ENCODE measurements around the gene TDO2. TPM values are rescaled to one million over a fixed set of nuclear protein-coding genes. Genes with fewer than 3 reads are reported as not detected.

The TDO2 gene
- total and polyA plus RNA-seq, 2 of the 4 experiments (the other 2 are of a cell fraction) = 0.09 to 0.18 TPM

GRCh38 chr4:155966731-155967395 is 63.4 kb downstream of the TDO2 start:
- POLR2A ChIA-PET (ENCODE audit: unreplicated experiment) = no interaction called here
- peak overlapping the region; percentile 26; the same call in 1 of the 2 replicates for H3K56ac ChIP-seq (ENCODE audit: extremely low read depth, insufficient read depth, low read length)
- peak overlapping the region; percentile 76; the same call in 1 of the 2 replicates for H4K91ac ChIP-seq (ENCODE audit: insufficient read depth, low read depth, low read length)
- H3K18ac ChIP-seq (ENCODE audit: low read depth, low read length) = peak overlapping the region; percentile 80
- H3K9ac ChIP-seq (ENCODE audit: low read depth, low read length) = no peak overlapping the region
- H3K14ac ChIP-seq (replicated peaks; ENCODE audit: low read depth, low read length) = 0 out of 2 replicates have a peak overlapping the region, but pooled peaks have one; percentile 48
- no peak overlapping the region for H3K23ac ChIP-seq (ENCODE audit: low read depth, low read length)
- no peak overlapping the region for H2AK5ac ChIP-seq (ENCODE audit: low read depth, low read length)
- H3K9me3 ChIP-seq (ENCODE audit: control insufficient read depth, insufficient read depth, low read length) = no peaks in the 10 kb centered on the region
- peak overlapping the region in 1 of 2 experiments; percentile 32; a peak in 1 of 4 replicates for H4K8ac ChIP-seq (ENCODE audit: low read depth in 2 of 2, low read length in 2 of 2)
- ATAC-seq (ENCODE audit: low read depth) = peak; percentile 84
- H3K79me1 ChIP-seq (ENCODE audit: low read depth in 1 of 2, low read length in 2 of 2) = no peaks in the 10 kb centered on the region
- peak overlapping the region; percentile 82 for H2BK20ac ChIP-seq (ENCODE audit: low read depth, low read length)
- no peak overlapping the region for H3K4me3 ChIP-seq (ENCODE audit: insufficient read depth, low read depth, low read length)
- peaks cover 3% of the 10 kb centered on the region; the same call in 1 of the 2 replicates for H3K4me1 ChIP-seq (ENCODE audit: control insufficient read depth, insufficient read depth, low read length)
- H3K9me1 ChIP-seq (ENCODE audit: insufficient read depth, low read length) = no peaks in the 10 kb centered on the region
- in situ Hi-C loops (cut with MboI; ENCODE audit: low sequenced_read_pairs) (loop anchor here (25.0 kb wide), 2 partner anchors 795 to 995 kb away; partner anchors contain the start of gene PDGFC), intact Hi-C loops (cut with micrococcal nuclease) (loop anchor here (5.0 to 10.0 kb wide), 2 partner anchors 200 to 498 kb away; no protein-coding TSS in a partner anchor), dilution Hi-C loops (cut with HindIII; ENCODE audit: low sequenced_read_pairs, unreplicated experiment) (no loop called here)
- peak overlapping the region; percentile 56; the same call in 1 of the 2 replicates for H4K5ac ChIP-seq (ENCODE audit: low read depth, low read length)
- H3K4me2 ChIP-seq (ENCODE audit: low read depth, low read length) = peak overlapping the region; percentile 53
- WGBS, 2 experiments (ENCODE audit: extremely low coverage in 2 of 2, insufficient read length in 1 of 2) = no CpG with 5 or more reads among the region's 3 CpGs
- DNase-seq = peak; percentile 69
- peak overlapping the region; percentile 54; the same call in 1 of the 2 replicates for H3K4ac ChIP-seq (ENCODE audit: low read depth, low read length)
- no peak overlapping the region for H2AFZ ChIP-seq (replicated peaks; ENCODE audit: low read length, poor library complexity)
- CTCF ChIA-PET = interaction anchor here (0.8 kb wide), 1 partner anchor 1078 kb away, joined by 3 read pairs; no protein-coding TSS in a partner anchor
- H2BK120ac ChIP-seq (ENCODE audit: low read depth, low read length) = peak overlapping the region; percentile 80
- H3K27me3 ChIP-seq (ENCODE audit: control insufficient read depth, insufficient read depth, low read length) = no peaks in the 10 kb centered on the region
- H2AK9ac ChIP-seq (replicated peaks; ENCODE audit: low read depth, low read length, poor library complexity) = no peak overlapping the region
- no peaks in the 10 kb centered on the region for H3K36me3 ChIP-seq (ENCODE audit: control insufficient read depth, insufficient read depth, low read length)
- H4K20me1 ChIP-seq (ENCODE audit: insufficient read depth, low read length) = no peaks in the 10 kb centered on the region
- no peak overlapping the region for H2BK15ac ChIP-seq (ENCODE audit: low read depth, low read length)
- TF ChIP-seq CTCF (conservative IDR thresholded peaks at IDR 0.05; ENCODE audit: low read depth, low read length) (no peak), CEBPB (IDR thresholded peaks at IDR 0.05; ENCODE audit: low read depth, low read length) (no peak), USF2 (IDR thresholded peaks at IDR 0.05; ENCODE audit: low read depth, low read length) (no peak), FOS (IDR thresholded peaks at IDR 0.05; ENCODE audit: low read depth, low read length) (no peak), CHD1 (IDR thresholded peaks at IDR 0.05; ENCODE audit: low read depth, low read length) (no peak), ELK1 (IDR thresholded peaks at IDR 0.05; ENCODE audit: borderline replicate concordance, low read depth, low read length) (no peak)
- BruUV-seq (replicated peaks) = no TSS peak
- H3K27ac ChIP-seq (ENCODE audit: insufficient read depth, low read length) = peak overlapping the region; percentile 97; the same call in 1 of the 2 replicates
- H2BK5ac ChIP-seq (ENCODE audit: low read depth, low read length, poor library complexity, severe bottlenecking) = peak overlapping the region; percentile 60

Data from IMR-90 (cell line).